Bronchial epithelial cell (primary cell): ENCODE data around the gene CNTRL. TPM values are rescaled to one million over a fixed set of nuclear protein-coding genes. Genes with fewer than 3 reads are reported as not detected.
A peak's percentile ranks its signal among the peaks of the same experiment; 100 is the strongest.

ENCODE experiments used
- DNase-seq: peaks from one replicate; pipeline ENCODE4 v3.0.0-alpha.2; 2010; ENCODE audit warnings: low read depth
- FAIRE-seq: peaks from 2 replicates; lab custom pipeline; 2011; peaks lifted over from hg19 to GRCh38; lab: Jason Lieb, UNC
- H3K27me3 ChIP-seq: 2 replicates; pipeline ENCODE4 v1.5.1; 2011; ENCODE audit warnings: low read length; ENCODE audit not compliant: control insufficient read depth, insufficient read depth
- H3K36me3 ChIP-seq: 2 replicates; pipeline ENCODE4 v1.5.1; 2011; ENCODE audit warnings: low read length; ENCODE audit not compliant: control insufficient read depth, insufficient read depth
- H3K4me3 ChIP-seq: 2 replicates; pipeline ENCODE4 v1.5.1; 2011; ENCODE audit warnings: mild to moderate bottlenecking, low read depth, low read length, control low read depth
- total RNA-seq: library from RNA; depleted of rRNA; stranded (reverse); fragments of >200 nt; gene quantifications from 2 replicates; pipeline ENCODE4 v1.2.1, GENCODE V29; 2014
- TF ChIP-seq, protein P1 (sequence below): IDR thresholded peaks from 2 replicates; pipeline ENCODE4 v1.5.1; 2011; ENCODE audit warnings: mild to moderate bottlenecking, moderate library complexity, low read length, control low read depth, inconsistent platforms; ENCODE audit not compliant: insufficient read depth, severe bottlenecking

CNTRL gene
- total RNA-seq, 1 donor from 2014 or later, result 5.0 TPM

- TF ChIP-seq, protein P1, sequence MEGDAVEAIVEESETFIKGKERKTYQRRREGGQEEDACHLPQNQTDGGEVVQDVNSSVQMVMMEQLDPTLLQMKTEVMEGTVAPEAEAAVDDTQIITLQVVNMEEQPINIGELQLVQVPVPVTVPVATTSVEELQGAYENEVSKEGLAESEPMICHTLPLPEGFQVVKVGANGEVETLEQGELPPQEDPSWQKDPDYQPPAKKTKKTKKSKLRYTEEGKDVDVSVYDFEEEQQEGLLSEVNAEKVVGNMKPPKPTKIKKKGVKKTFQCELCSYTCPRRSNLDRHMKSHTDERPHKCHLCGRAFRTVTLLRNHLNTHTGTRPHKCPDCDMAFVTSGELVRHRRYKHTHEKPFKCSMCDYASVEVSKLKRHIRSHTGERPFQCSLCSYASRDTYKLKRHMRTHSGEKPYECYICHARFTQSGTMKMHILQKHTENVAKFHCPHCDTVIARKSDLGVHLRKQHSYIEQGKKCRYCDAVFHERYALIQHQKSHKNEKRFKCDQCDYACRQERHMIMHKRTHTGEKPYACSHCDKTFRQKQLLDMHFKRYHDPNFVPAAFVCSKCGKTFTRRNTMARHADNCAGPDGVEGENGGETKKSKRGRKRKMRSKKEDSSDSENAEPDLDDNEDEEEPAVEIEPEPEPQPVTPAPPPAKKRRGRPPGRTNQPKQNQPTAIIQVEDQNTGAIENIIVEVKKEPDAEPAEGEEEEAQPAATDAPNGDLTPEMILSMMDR, result no peak
- Histone ChIP-seq H3K27me3 (no peaks in the 10 kb centered on the region), H3K4me3 (no peak overlapping the region), H3K36me3 (no peaks in the 10 kb centered on the region)
- FAIRE-seq, result no peak
- DNase-seq, result no peak
Measured at GRCh38 chr9:121191235-121191634, 116.5 kb downstream of the CNTRL start.

DNA sequence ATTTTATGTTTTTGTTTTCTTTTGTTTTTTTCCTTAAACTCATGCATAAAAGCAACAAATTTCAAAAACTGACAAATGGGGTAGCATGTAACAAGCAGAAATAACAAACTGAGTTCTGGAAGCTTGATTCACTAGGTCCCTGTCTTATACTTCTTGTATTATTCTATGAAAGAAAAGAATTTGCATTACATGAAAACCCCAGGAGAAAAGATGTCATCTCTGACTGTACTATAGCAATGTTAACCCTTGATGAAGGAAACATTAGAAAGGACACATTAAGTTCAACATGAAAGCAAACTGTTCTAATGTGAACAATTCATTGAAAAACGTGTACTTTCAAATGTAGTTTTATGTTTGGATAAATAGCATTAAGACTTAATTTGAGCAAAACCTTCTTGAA is 117.8 kb downstream of the CNTRL start:
- TF ChIP-seq, protein P1, result no peak
- FAIRE-seq, result no peak
- no peak for DNase-seq
- Histone ChIP-seq H3K27me3 (no peaks in the 10 kb centered on the region), H3K4me3 (no peak overlapping the region), H3K36me3 (no peaks in the 10 kb centered on the region)

- FAIRE-seq, result no peak
- no peaks in the 10 kb centered on the region for H3K36me3 ChIP-seq
- TF ChIP-seq, protein P1, result no peak
- H3K27me3 ChIP-seq, result no peaks in the 10 kb centered on the region
- H3K4me3 ChIP-seq, result no peak overlapping the region
- DNase-seq, result no peak
Measured at GRCh38 chr9:121192959-121193640, 118.3 kb downstream of the CNTRL start.

GRCh38 chr9:121194730-121195129 is 120.0 kb downstream of the CNTRL start:
- DNase-seq (peak; percentile 93), FAIRE-seq (no peak)
- TF ChIP-seq, protein P1, result no peak
- no peak overlapping the region for H3K4me3 ChIP-seq
- no peaks in the 10 kb centered on the region for H3K36me3 ChIP-seq
- H3K27me3 ChIP-seq, result no peaks in the 10 kb centered on the region

DNA sequence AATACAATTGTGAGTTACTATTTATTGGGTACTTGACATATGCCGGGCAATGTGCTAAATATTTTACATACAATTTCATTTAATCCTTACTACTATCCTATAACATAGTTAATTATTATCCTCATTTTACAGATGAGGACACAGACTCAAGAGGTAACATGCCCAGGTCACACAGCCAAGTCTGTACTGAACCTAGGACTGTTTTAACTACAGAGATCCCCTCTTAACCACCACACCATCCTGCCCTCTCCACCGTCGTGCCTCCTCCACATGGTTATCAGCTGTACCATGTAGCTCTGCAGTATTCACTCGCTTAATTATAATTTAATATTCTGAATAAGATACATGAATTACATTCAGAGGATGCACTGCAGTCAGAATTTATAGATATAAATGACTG is 121.6 kb downstream of the CNTRL start:
- TF ChIP-seq, protein P1, result no peak
- Histone ChIP-seq H3K4me3 (peak overlapping the region; percentile 5), H3K36me3 (no peaks in the 10 kb centered on the region), H3K27me3 (no peaks in the 10 kb centered on the region)
- no peak for DNase-seq
- FAIRE-seq, result no peak

DNA sequence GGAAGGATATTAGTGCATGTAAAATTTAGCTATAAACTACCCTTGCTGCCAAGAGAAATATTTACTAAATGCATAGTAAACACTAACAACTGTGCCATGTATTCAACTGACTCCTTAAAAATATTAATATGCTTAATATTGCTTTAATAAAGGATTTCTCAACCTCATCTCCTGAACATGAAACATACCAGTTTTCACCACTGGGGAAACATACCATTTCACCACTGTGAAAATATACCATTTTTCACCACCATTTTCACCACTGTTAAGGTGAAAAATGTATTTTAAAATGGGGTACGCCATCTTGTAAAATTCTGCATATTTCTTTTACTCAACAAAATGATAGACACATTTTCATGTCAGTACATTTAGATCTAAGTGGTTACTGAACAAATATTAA is 122.4 kb downstream of the CNTRL start:
- Histone ChIP-seq H3K27me3 (no peaks in the 10 kb centered on the region), H3K36me3 (no peaks in the 10 kb centered on the region), H3K4me3 (no peak overlapping the region)
- DNase-seq (no peak), FAIRE-seq (no peak)
- TF ChIP-seq, protein P1, result no peak
